Endothelial cell of umbilical vein (primary cell): Measurements from ENCODE around the gene SLC2A8. TPM values are rescaled to one million over a fixed set of nuclear protein-coding genes. Genes with fewer than 3 reads are reported as not detected.

Experiments
- BruUV-seq: library from RNA; stranded (reverse); fragments of 400-500 nt; replicated peaks from 2 replicates; lab custom pipeline; 2021; lab: Mats Ljungman, UMichigan
- CTCF ChIA-PET: fragments of 300-600, 350-600 bp; sonication (Branson Sonifier 250); formaldehyde crosslinking; loops from one replicate; lab custom pipeline; 2021; ENCODE audit warnings: antibody characterized with exemption, inconsistent platforms; lab: Charles Lee
- POLR2A ChIA-PET: fragments of 300-600, 350-600 bp; sonication (Branson Sonifier 250); formaldehyde crosslinking; loops from one replicate; lab custom pipeline; 2021; ENCODE audit warnings: antibody characterized with exemption, inconsistent platforms; lab: Charles Lee
- DNase-seq: peaks from one replicate; pipeline ENCODE4 v3.0.0-alpha.2; 2011; ENCODE audit warnings: low read depth, low spot score
- FAIRE-seq: peaks from 2 replicates; lab custom pipeline; 2011; peaks lifted over from hg19 to GRCh38; lab: Jason Lieb, UNC
- H2AFZ ChIP-seq: 2 replicates; pipeline ENCODE4 v1.6.0; 2012; ENCODE audit warnings: low read depth, low read length, control low read depth, inconsistent platforms
- H3K27ac ChIP-seq: 2 replicates; pipeline ENCODE4 v1.5.1; 2011; ENCODE audit warnings: low read depth, mild to moderate bottlenecking, control low read depth, low read length, moderate library complexity; ENCODE audit not compliant: insufficient read depth
- H3K27me3 ChIP-seq, 2 experiments: 2 replicates each; pipeline versions ENCODE4 v1.6.0 to v1.6.1; 2011; ENCODE audit warnings: low read length in 2 of 2, mixed read lengths in 1 of 2; ENCODE audit not compliant: control insufficient read depth in 2 of 2, insufficient read depth in 2 of 2
- H3K36me3 ChIP-seq, 2 experiments: 2 replicates in 1 of 2; 3 replicates in 1 of 2; pipeline ENCODE4 v1.5.1; 2011; ENCODE audit warnings: low read length in 2 of 2, mild to moderate bottlenecking in 1 of 2, moderate library complexity in 1 of 2; ENCODE audit not compliant: control insufficient read depth in 2 of 2, insufficient read depth in 2 of 2; ENCODE audit errors: extremely low read depth in 1 of 2
- H3K4me1 ChIP-seq: 3 replicates; pipeline ENCODE4 v1.5.1; 2011; ENCODE audit warnings: mild to moderate bottlenecking, low read length; ENCODE audit not compliant: control insufficient read depth, insufficient read depth; ENCODE audit errors: extremely low read depth
- H3K4me2 ChIP-seq: 2 replicates; pipeline ENCODE4 v1.6.1; 2011; ENCODE audit warnings: low read length, control low read depth, mixed read lengths; ENCODE audit not compliant: insufficient read depth
- H3K4me3 ChIP-seq, 3 experiments: fragments of 200-600 bp in 1 of 3; sonication (generic), shearing (Covaris generic) in 1 of 3; replicated peaks in 1 of 3; 2 replicates each; pipeline ENCODE4 v1.5.1; 2011 to 2016; ENCODE audit warnings: control low read depth in 3 of 3, low read length in 3 of 3, mild to moderate bottlenecking in 2 of 3, inconsistent platforms in 1 of 3, low read depth in 1 of 3, moderate library complexity in 1 of 3; ENCODE audit not compliant: insufficient read depth in 1 of 3
- H3K79me2 ChIP-seq: 2 replicates; pipeline ENCODE4 v1.6.0; 2012; ENCODE audit warnings: low read length, inconsistent platforms; ENCODE audit not compliant: control insufficient read depth, insufficient read depth
- H3K9ac ChIP-seq: replicated peaks from 2 replicates; pipeline ENCODE3; 2011; ENCODE audit warnings: low read length, control low read depth; ENCODE audit not compliant: insufficient read depth; ENCODE audit errors: extremely low read depth
- H3K9me1 ChIP-seq: replicated peaks from 3 replicates; pipeline ENCODE4 v1.6.0; 2011; ENCODE audit warnings: mild to moderate bottlenecking, low read length; ENCODE audit not compliant: control insufficient read depth, insufficient read depth; ENCODE audit errors: extremely low read depth
- H3K9me3 ChIP-seq: replicated peaks from 2 replicates; pipeline ENCODE4 v1.5.1; 2012; ENCODE audit warnings: low read length, inconsistent platforms; ENCODE audit not compliant: control insufficient read depth, insufficient read depth
- H4K20me1 ChIP-seq: replicated peaks from 2 replicates; pipeline ENCODE3; 2011; ENCODE audit warnings: mild to moderate bottlenecking, low read length; ENCODE audit not compliant: control insufficient read depth, insufficient read depth; ENCODE audit errors: extremely low read depth
- JUN ChIP-seq: IDR thresholded peaks from 2 replicates; pipeline ENCODE4 v1.6.1; 2011; ENCODE audit warnings: borderline replicate concordance, low read depth; ENCODE audit not compliant: insufficient read length, insufficient read depth
- POLR2A ChIP-seq: IDR thresholded peaks from 2 replicates; pipeline ENCODE4 v1.6.1; 2012; ENCODE audit warnings: low read depth, mild to moderate bottlenecking, control low read depth, low read length
- dilution Hi-C: fragments of 300-500 bp; cut with MboI; formaldehyde crosslinking; loops from one replicate; pipeline ENCODE4 v1.15.0; 2019; ENCODE audit warnings: low sequenced_read_pairs; ENCODE audit not compliant: extremely low pct_ligation_motif_present
- intact Hi-C: fragments of 100-400 bp; cut with micrococcal nuclease; formaldehyde crosslinking; loops from one replicate; pipeline ENCODE4 v1.10.0; 2022
- polyA plus RNA-seq, 4 experiments: library from polyadenylated mRNA; depleted of rRNA in 3 of 4; stranded (reverse) in 3 of 4; unstranded in 1 of 4; fragments of >200 nt; gene quantifications; 2 replicates each; pipeline versions ENCODE4 v1.2.1 to v1.2.3, GENCODE V29; 2011 to 2012; ENCODE audit warnings: missing spikeins in 1 of 4
- total RNA-seq: library from RNA; stranded (reverse); gene quantifications from 2 replicates; pipeline ENCODE4 v1.2.3, GENCODE V29; 2021

The SLC2A8 gene
- total and polyA plus RNA-seq, 2 donors (not counting 3 experiments of a cell fraction or from before 2014, with no cell fraction given) = 19.3 to 26.1 TPM

DNA sequence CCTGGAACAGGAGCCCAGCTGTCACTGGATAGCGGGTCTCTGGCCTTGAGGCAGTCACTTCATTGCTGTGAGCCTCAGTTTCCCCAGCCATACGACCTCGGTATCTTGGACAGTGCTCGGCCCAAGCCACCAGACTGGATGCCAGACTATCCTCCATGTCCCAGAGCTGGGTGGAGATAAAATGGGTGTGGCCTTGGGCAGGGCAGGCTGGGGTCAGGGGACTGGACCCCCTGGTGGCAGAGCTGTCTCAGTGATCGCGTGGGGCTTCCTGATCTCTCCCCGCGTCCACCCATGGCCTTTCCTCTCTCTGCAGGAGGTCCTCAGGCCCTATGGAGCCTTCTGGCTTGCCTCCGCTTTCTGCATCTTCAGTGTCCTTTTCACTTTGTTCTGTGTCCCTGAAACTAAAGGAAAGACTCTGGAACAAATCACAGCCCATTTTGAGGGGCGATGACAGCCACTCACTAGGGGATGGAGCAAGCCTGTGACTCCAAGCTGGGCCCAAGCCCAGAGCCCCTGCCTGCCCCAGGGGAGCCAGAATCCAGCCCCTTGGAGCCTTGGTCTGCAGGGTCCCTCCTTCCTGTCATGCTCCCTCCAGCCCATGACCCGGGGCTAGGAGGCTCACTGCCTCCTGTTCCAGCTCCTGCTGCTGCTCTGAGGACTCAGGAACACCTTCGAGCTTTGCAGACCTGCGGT, 10.0 kb downstream of the SLC2A8 start:
- CTCF ChIA-PET = interaction anchor here (0.6 to 1.9 kb wide), 4 partner anchors 10 to 111 kb away, joined by 3 to 7 read pairs (median 3); partner anchors contain the start of genes SLC2A8 and ZNF79
- Histone ChIP-seq H3K27me3 (no peaks in the 10 kb centered on the region), H3K36me3 (peaks cover 3 to 6% of the 10 kb centered on the region in 2 experiments), H3K4me2 (no peak overlapping the region), H3K4me1 (no peaks in the 10 kb centered on the region), H2AFZ (no peak overlapping the region), H3K9ac (no peak overlapping the region), H4K20me1 (no peaks in the 10 kb centered on the region), H3K9me3 (no peaks in the 10 kb centered on the region), H3K4me3 (no peak overlapping the region), H3K27ac (no peak overlapping the region), H3K9me1 (no peaks in the 10 kb centered on the region), H3K79me2 (no peaks in the 10 kb centered on the region)
- FAIRE-seq (no peak), DNase-seq (no peak)
- dilution Hi-C loops = no loop called here
- TF ChIP-seq JUN = no peak
- BruUV-seq = TSS peak; percentile 27
- intact Hi-C loops = no loop called here
- POLR2A ChIA-PET = interaction anchor here (0.7 kb wide), 1 partner anchor 14 kb away, joined by 5 read pairs; no protein-coding TSS in a partner anchor

DNA sequence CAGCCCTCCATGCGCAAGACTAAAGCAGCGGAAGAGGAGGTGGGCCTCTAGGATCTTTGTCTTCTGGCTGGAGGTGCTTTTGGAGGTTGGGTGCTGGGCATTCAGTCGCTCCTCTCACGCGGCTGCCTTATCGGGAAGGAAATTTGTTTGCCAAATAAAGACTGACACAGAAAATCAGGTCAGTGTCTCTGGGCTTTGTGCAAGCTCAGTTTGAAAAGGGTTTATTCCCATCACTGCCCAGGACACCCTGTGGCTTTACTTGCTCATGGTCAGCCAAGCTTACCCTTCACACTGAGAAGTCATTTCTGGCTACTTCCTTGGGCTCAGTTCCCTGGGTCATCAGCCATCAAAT, 10.5 kb downstream of the SLC2A8 start:
- FAIRE-seq (no peak), DNase-seq (no peak)
- no peaks in the 10 kb centered on the region for H4K20me1 ChIP-seq
- ChIA-PET POLR2A (no interaction called here), CTCF (interaction anchor here (0.9 to 1.9 kb wide), 3 partner anchors 10 to 17 kb away, joined by 3 to 7 read pairs (median 3); partner anchors contain the start of genes SLC2A8 and ZNF79)
- H3K36me3 ChIP-seq = peaks cover 3 to 6% of the 10 kb centered on the region in 2 experiments
- no peak overlapping the region for H3K27ac ChIP-seq
- no peaks in the 10 kb centered on the region for H3K79me2 ChIP-seq
- H3K27me3 ChIP-seq = no peaks in the 10 kb centered on the region
- H3K9ac ChIP-seq = no peak overlapping the region
- no peak overlapping the region for H3K4me2 ChIP-seq
- intact Hi-C loops = no loop called here
- dilution Hi-C loops = no loop called here
- H3K9me3 ChIP-seq = no peaks in the 10 kb centered on the region
- H3K9me1 ChIP-seq = no peaks in the 10 kb centered on the region
- no peak for TF ChIP-seq POLR2A
- no peak overlapping the region for H3K4me3 ChIP-seq
- no peak overlapping the region for H2AFZ ChIP-seq
- no TSS peak for BruUV-seq
- no peaks in the 10 kb centered on the region for H3K4me1 ChIP-seq
